ENCODE data around the gene YPEL5.
"Not testable (repeated sequence)": the region's sequence is repeated elsewhere in the genome, so short reads cannot be mapped to it uniquely, and the experiment has no call there.

YPEL5 gene

GRCh38 chr2:30146337-30147195, at the start of gene YPEL5:
TSS of gene YPEL5 (plus strand) at chr2:30147007. CDS start at chr2:30156652, 9,645 bp downstream.
- DNase-seq: peak; percentile 99

DNA sequence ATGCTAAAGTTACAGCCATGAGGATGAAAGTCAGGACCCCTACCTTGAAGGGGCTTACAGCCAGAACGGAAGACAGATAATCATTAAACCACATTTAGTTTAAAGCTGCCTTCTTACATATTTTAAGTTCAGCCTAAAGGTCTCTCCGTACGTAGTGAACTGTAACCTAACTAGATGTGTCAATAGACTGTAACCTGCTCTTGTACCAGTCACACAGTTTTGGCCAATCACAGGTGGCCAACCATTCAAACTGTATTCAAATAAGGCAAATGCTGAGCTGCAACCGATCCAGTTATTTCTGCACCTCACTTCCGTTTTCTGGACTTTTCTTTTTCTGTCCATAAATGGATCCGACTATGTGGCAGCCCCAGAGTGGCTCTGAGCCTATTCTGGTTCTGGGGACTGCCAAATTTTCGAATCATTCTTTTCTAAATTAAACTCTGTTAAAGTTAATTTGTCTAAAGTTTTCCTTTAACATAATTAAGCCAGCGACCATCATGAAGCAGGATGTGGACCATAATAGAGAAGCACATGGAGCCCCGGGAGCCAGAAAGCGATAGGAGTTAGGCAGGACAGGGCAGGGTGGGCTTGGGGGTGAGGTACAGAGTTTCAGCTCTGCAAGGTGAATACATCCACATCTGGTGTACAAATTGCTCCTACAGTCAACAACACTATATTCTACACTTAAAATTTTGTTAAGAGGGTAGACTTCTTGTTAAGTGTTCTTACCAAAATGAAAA, 48.4 kb upstream of the YPEL5 start:
- no peak for DNase-seq

- DNase-seq: not testable (repeated sequence)
These were observed 47.4 kb upstream of the YPEL5 start for GRCh38 chr2:30099366-30099765.

DNA sequence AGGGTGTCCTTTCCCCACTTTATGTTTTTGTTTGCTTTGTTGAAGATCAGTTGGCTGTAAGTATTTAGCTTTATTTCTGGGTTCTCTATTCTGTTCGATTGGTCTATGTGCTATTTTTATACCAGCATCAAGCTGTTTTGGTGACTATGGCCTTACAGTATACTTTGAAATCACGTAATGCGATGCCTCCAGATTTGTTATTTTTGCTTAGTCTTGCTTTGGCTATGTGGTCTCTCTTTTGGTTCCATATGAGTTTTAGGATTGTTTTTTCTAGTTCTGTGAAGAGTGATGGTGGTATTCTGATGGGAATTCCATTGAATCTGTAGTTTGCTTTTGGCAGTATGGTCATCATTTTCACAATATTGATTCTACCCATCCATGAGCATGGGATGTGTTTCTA, 46.1 kb upstream of the YPEL5 start:
- DNase-seq: not testable (repeated sequence)

DNA sequence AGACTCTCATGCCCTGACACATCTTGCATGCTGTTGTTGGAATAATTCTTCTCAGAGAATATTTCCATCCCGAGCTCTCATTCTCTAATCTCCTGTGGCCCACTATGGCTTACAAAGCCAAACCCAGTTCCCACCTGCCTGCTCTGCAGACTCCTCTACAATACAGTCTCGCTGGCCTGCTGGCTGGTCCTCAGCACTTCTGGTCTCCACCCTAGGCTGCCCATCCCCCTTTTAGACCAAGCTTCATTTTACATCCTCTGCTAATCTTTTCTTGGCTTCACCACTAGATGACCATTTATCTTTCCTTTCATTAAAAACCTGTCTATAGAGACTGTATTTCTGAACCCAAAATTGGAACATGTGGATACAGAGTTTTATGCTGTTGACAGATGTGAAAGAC, 42.5 kb upstream of the YPEL5 start:
- DNase-seq: no peak

GRCh38 chr2:30105556-30105955, 41.3 kb upstream of the YPEL5 start:
- DNase-seq: no peak

DNA sequence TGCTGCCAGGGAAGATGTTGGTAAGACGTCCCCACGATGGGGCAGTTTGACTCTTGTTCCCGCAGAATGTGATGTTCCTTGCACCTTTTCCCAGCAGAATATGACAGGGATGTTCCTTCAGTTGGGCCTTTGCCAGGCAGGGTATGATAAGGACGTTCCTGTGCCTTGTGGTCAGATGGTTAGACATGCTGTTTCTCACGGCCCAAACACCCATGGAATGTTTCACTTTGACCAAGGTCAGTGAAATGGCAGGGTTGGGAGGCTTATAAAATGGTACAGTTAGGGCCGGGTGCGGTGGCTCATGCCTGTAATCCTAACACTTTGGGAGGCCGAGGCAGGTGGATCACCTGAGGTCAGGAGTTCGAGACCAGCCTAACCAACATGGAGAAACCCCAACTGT, 40.3 kb upstream of the YPEL5 start:
- DNase-seq: no peak

DNA sequence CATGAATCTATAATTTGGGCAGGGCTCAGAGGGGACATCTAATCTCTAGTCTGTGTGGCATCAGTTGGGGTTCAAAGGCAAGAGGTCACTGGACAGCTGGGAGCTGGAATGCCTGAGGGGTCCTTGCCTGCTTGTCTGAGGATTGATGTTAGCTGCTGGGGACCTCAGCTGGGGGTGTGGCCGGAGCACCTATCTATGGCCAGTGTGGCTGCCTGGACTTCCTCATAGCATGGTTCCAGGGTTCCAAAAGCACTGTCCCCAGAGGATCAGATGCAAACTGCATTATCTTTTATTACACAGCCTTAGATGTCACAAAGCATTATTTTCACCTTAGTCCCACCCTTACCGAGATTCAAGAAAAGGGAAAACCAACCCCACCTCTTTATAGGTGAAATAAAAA, 38.6 kb upstream of the YPEL5 start:
- no peak for DNase-seq

DNA sequence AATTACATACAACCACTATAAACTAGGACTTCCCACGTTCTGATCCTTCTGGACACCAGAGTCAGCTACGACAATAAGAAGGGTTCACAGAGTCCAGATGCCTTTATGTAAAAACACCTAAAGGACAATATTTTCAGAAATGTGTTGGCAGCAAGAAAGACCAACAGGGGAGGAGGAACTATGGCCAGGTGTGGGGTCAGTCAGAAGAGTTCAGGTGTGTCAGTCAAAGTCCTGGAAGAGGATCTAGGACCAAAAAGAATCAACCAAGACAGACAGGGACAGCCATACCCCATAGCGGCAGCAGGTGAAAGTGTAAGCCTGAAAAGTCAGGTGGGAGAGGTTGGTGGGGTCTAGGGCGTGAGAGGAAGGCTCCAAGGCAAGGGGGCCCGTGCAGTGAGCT, 38.0 kb upstream of the YPEL5 start:
- no peak for DNase-seq

GRCh38 chr2:30109856-30110255, 37.0 kb upstream of the YPEL5 start:
- no peak for DNase-seq

GRCh38 chr2:30110773-30111172, 36.0 kb upstream of the YPEL5 start:
- no peak for DNase-seq

GRCh38 chr2:30111186-30111585, 35.6 kb upstream of the YPEL5 start:
- DNase-seq: not testable (repeated sequence)

- no peak for DNase-seq
These were observed 34.2 kb upstream of the YPEL5 start for GRCh38 chr2:30112561-30112960.

DNA sequence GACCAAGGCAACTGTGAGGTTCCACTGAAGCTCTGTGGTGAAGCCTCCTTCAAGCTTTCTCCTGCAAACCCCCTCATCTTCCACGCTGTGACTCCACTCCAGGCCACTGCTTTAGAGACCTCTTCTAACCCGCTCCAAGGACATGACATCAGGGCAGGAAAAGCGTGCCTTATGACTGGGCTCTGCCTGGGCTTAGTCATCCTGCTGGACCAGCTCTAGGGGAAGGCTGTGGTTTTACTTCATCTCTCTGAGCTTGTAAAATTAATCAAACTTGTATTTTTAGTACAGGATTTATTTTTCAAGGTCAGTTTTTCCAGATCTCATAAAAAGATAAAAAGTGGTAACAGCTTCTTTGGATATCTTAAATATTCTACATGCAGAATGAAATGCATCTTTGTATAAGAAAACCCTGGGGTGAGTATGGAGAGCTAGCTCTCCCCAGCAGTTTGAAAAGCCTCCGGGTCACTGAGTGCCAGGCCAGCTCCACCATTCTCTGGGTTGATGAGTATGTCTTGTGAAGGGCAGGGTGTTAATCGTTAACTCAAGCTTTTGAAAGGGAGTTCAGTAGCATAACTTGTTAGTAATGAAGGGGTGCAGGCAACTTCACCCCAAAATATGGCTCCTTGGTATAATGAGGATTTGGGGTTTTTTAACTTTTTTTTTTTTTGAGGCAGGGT, 33.1 kb upstream of the YPEL5 start:
- peak; percentile 86 for DNase-seq

- peak; percentile 90 for DNase-seq
These were observed 31.4 kb upstream of the YPEL5 start for GRCh38 chr2:30115141-30115980.

GRCh38 chr2:30115981-30116285, 30.9 kb upstream of the YPEL5 start:
- DNase-seq: no peak

- DNase-seq: no peak
These were observed 24.4 kb upstream of the YPEL5 start for GRCh38 chr2:30122362-30122761.

- DNase-seq: no peak
These were observed 19.6 kb upstream of the YPEL5 start for GRCh38 chr2:30127016-30127893.

- no peak for DNase-seq
These were observed 12.2 kb upstream of the YPEL5 start for GRCh38 chr2:30134582-30134981.

DNA sequence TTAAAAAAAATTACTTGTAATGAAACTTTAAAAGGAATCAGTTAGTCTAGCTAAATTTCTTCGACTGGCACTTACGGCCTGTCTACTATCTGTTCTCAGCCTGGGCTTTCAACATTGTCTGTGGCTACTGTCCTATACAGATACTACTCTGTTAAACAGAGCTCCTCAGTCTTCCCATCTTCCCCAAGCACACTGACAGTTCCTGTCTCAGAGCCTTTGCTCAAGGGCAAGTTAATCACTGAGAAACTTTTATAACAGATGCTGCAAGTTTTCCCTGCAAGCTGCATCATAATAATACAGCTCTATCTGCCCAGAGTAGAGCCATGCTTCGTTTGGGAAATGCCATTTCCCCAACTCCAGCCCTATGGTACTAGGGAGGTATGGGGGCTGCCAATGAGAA, 11.3 kb upstream of the YPEL5 start:
- no peak for DNase-seq

DNA sequence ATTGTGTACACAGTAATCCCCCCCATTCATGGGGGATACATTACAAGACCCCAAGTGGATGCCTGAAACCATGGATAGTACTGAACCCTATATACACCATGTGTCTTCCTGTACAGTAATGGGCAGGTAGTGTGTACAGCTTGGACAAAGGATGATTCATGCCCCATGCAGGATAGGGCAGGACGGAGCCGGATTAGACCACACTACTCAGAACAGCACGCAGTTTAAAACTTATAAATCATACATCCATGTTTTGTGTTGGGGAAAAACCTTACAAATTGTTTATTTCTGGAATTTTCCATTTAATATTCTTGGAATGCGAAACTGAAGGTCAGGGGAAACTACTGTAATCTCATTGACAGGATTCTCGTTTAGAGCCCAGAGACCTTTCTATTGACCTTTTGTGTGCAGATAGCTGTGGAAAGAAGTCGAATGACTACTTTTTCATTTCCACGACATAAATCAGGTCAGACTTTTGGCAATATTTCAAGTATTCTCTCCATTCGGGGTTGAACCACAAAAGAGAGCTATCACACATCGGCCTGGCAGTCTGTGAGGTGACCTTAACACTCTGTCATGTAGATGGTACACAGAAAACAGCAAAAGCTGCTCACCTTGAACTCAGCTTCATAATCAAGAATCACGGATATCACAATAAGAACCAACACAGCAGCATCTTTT, 9.9 kb upstream of the YPEL5 start:
- DNase-seq: no peak
